HepG2 (cell line): ENCODE data around the gene AHCYL1. TPM values are rescaled to one million over a fixed set of nuclear protein-coding genes. Genes with fewer than 3 reads are reported as not detected.

Experiments
- ATAC-seq: fragments of 200-7000 bp; cut with Tn5 transposase; 3 replicates; pipeline ENCODE4 v1.9.1; 2020; ENCODE audit warnings: mild to moderate bottlenecking, moderate library complexity
- BruUV-seq: library from RNA; stranded (reverse); fragments of 400-500 nt; replicated peaks from 2 replicates; lab custom pipeline; 2021; lab: Mats Ljungman, UMichigan
- CTCF ChIA-PET: fragments of 300-600 bp; formaldehyde crosslinking; extraction: SDS; loops from one replicate; lab custom pipeline; 2021; ENCODE audit warnings: low total read pairs, inconsistent platforms, low intra/inter-chr PET ratio; lab: Yijun Ruan, JAX
- POLR2A ChIA-PET: fragments of 350-600 bp; sonication (Branson Sonifier 250); formaldehyde crosslinking; loops from one replicate; lab custom pipeline; 2020; ENCODE audit warnings: antibody characterized with exemption, inconsistent platforms; lab: Yijun Ruan, JAX
- DNase-seq: peaks from one replicate; pipeline ENCODE4 v3.0.0-alpha.2; 2015; ENCODE audit warnings: low spot score
- FAIRE-seq: peaks from 3 replicates; lab custom pipeline; 2011; peaks lifted over from hg19 to GRCh38; lab: Jason Lieb, UNC
- H2AFZ ChIP-seq: one replicate; pipeline ENCODE4 v1.6.1; 2011; ENCODE audit warnings: low read length, inconsistent platforms
- H3K27ac ChIP-seq: fragments of 300-600 bp; 3 replicates; pipeline ENCODE4 v1.8.0; 2011; ENCODE audit warnings: mixed run types, mild to moderate bottlenecking, mixed read lengths, low read length, inconsistent platforms; ENCODE audit not compliant: insufficient read depth; ENCODE audit errors: extremely low read length
- H3K27me3 ChIP-seq, 2 experiments: fragments of 200-600 bp in 1 of 2; 2 replicates in 1 of 2; 3 replicates in 1 of 2; pipeline versions ENCODE4 v1.6.0 to v1.8.0; 2011; ENCODE audit warnings: low read length in 2 of 2, mild to moderate bottlenecking in 2 of 2, moderate library complexity in 2 of 2, inconsistent platforms in 1 of 2; ENCODE audit not compliant: insufficient read depth in 2 of 2, control insufficient read depth in 1 of 2
- H3K36me3 ChIP-seq, 2 experiments: fragments of 200-600 bp in 1 of 2; replicated peaks in 1 of 2; 2 replicates in 1 of 2; 3 replicates in 1 of 2; pipeline versions ENCODE4 v1.5.1 to v1.8.0; 2011; ENCODE audit warnings: low read length in 2 of 2, inconsistent platforms in 1 of 2; ENCODE audit not compliant: insufficient read depth in 2 of 2, control insufficient read depth in 1 of 2
- H3K4me1 ChIP-seq: 2 replicates; pipeline ENCODE4 v1.5.1; 2012; ENCODE audit warnings: low read length, inconsistent platforms; ENCODE audit not compliant: insufficient read depth
- H3K4me2 ChIP-seq: 2 replicates; pipeline ENCODE4 v1.6.0; 2011; ENCODE audit warnings: low read depth, low read length, inconsistent platforms
- H3K4me3 ChIP-seq, 3 experiments: fragments of 200-600 bp in 1 of 3; sonication (generic), shearing (Covaris generic) in 1 of 3; replicated peaks in 1 of 3; 2 replicates each; pipeline ENCODE4 v1.5.1; 2011 to 2016; ENCODE audit warnings: low read length in 3 of 3, inconsistent platforms in 2 of 3, low read depth in 2 of 3, mild to moderate bottlenecking in 2 of 3, control low read depth in 1 of 3, mixed read lengths in 1 of 3; ENCODE audit not compliant: insufficient read depth in 1 of 3
- H3K79me2 ChIP-seq: one replicate; pipeline ENCODE4 v1.6.1; 2011; ENCODE audit warnings: low read length, inconsistent platforms; ENCODE audit not compliant: insufficient read depth
- H3K9ac ChIP-seq: 2 replicates; pipeline ENCODE4 v1.6.0; 2011; ENCODE audit warnings: mild to moderate bottlenecking, low read depth, low read length, inconsistent platforms; ENCODE audit not compliant: insufficient read depth
- H3K9me3 ChIP-seq: 2 replicates; pipeline ENCODE4 v1.5.1; 2012; ENCODE audit warnings: mild to moderate bottlenecking, low read length
- H4K20me1 ChIP-seq: 2 replicates; pipeline ENCODE4 v1.6.0; 2011; ENCODE audit warnings: inconsistent platforms, mild to moderate bottlenecking, low read length, moderate library complexity; ENCODE audit not compliant: insufficient read depth
- ASH2L ChIP-seq: fragments of 300-600, 200-600 bp; sonication (generic); IDR thresholded peaks from 2 replicates; pipeline ENCODE4 v1.7.0; 2017; ENCODE audit warnings: low read depth, mild to moderate bottlenecking, moderate library complexity, mixed read lengths, low read length; ENCODE audit not compliant: insufficient read length
- CBFB ChIP-seq: sonication (generic); formaldehyde crosslinking; IDR thresholded peaks from 2 replicates; pipeline ENCODE4 v1.4.0; 2020; ENCODE audit warnings: missing genetic modification reagents
- GPN1 ChIP-seq: sonication (generic); formaldehyde crosslinking; IDR thresholded peaks from 2 replicates; pipeline ENCODE4 v1.5.1; 2020; ENCODE audit warnings: missing genetic modification reagents, borderline replicate concordance
- KDM1A ChIP-seq: IDR thresholded peaks from 2 replicates; pipeline ENCODE4 v1.6.1; 2016; ENCODE audit warnings: missing compliant biosample characterization
- KDM2A ChIP-seq: sonication (generic); formaldehyde crosslinking; IDR thresholded peaks from 2 replicates; pipeline ENCODE4 v1.4.0; 2020; ENCODE audit warnings: low read depth, missing genetic modification reagents, borderline replicate concordance
- PAX8 ChIP-seq: sonication (generic); formaldehyde crosslinking; IDR thresholded peaks from 2 replicates; pipeline ENCODE4 v1.8.0; 2022; ENCODE audit warnings: mild to moderate bottlenecking, missing genetic modification reagents, borderline replicate concordance
- SMAD1 ChIP-seq: sonication (generic); formaldehyde crosslinking; IDR thresholded peaks from 2 replicates; pipeline ENCODE4 v1.4.0; 2020; ENCODE audit warnings: missing genetic modification reagents, low read depth, mild to moderate bottlenecking, borderline replicate concordance
- TAF1 ChIP-seq: sonication (generic); formaldehyde crosslinking; IDR thresholded peaks from 2 replicates; pipeline ENCODE4 v1.4.0; 2020; ENCODE audit warnings: missing genetic modification reagents
- TIGD3 ChIP-seq: sonication (generic); formaldehyde crosslinking; IDR thresholded peaks from 2 replicates; pipeline ENCODE4 v1.5.1; 2020; ENCODE audit warnings: mild to moderate bottlenecking, missing genetic modification reagents, borderline replicate concordance
- ZNF34 ChIP-seq: sonication (generic); formaldehyde crosslinking; IDR thresholded peaks from 2 replicates; pipeline ENCODE4 v1.4.0; 2020; ENCODE audit warnings: mild to moderate bottlenecking, missing genetic modification reagents, borderline replicate concordance
- ZNF382 ChIP-seq: sonication (generic); formaldehyde crosslinking; IDR thresholded peaks from 2 replicates; pipeline ENCODE4 v1.5.0; 2020; ENCODE audit warnings: missing genetic modification reagents, mild to moderate bottlenecking, borderline replicate concordance
- ZNF609 ChIP-seq: sonication (generic); formaldehyde crosslinking; IDR thresholded peaks from 2 replicates; pipeline ENCODE4 v1.4.0; 2020; ENCODE audit warnings: mild to moderate bottlenecking, missing genetic modification reagents, borderline replicate concordance
- ZNF652 ChIP-seq: IDR thresholded peaks from 2 replicates; pipeline ENCODE4 v1.6.1; 2016; ENCODE audit warnings: low read depth, borderline replicate concordance
- ZSCAN30 ChIP-seq: sonication (generic); formaldehyde crosslinking; IDR thresholded peaks from 2 replicates; pipeline ENCODE4 v1.5.0; 2020; ENCODE audit warnings: mild to moderate bottlenecking, missing genetic modification reagents
- WGBS: methylation state at CpG from one replicate; pipeline ENCODE4 v1.1.6; 2017; ENCODE audit warnings: low lambda C conversion rate; 5-methylcytosine and 5-hydroxymethylcytosine counted together
- in situ Hi-C: cut with HindIII; loops from 2 replicates; pipeline ENCODE4 v1.10.0; 2017; ENCODE audit warnings: low pct_unique_long_range_greater_than_20kb; ENCODE audit not compliant: extremely low pct_ligation_motif_present
- intact Hi-C: fragments of 100-400 bp; cut with micrococcal nuclease; formaldehyde crosslinking; loops from one replicate; pipeline ENCODE4 v1.10.0; 2022; ENCODE audit not compliant: unreplicated experiment
- polyA plus RNA-seq, 8 experiments: library from polyadenylated mRNA; depleted of rRNA in 3 of 8; stranded (reverse) in 7 of 8; unstranded in 1 of 8; fragments of >200 nt; fragmentation: Illumina TruSeq in 4 of 8; extraction: Trizol in 4 of 8; gene quantifications; 2 replicates each; pipeline versions ENCODE4 v1.2.1 to v1.2.3, GENCODE V29; 2011 to 2016; ENCODE audit warnings: low read depth in 4 of 8, missing spikeins in 1 of 8, mixed read lengths in 1 of 8; ENCODE audit not compliant: insufficient read depth in 1 of 8
- total RNA-seq, 5 experiments: library from RNA; depleted of rRNA; stranded (reverse); fragments of >200 nt; fragmentation: Illumina TruSeq; extraction: Trizol; gene quantifications; 2 replicates each; pipeline ENCODE4 v1.2.3, GENCODE V29; 2016; ENCODE audit warnings: low read depth in 1 of 5

Gene AHCYL1
- total and polyA plus RNA-seq, 2 of the 13 experiments (the other 11 are each of a cell fraction or from before 2014, with no cell fraction given), result 40.9 to 76.3 TPM

GRCh38 chr1:110019770-110020169 lies 35.2 kb downstream of the AHCYL1 start:
- peaks cover 29 to 92% of the 10 kb centered on the region in 2 experiments for H3K36me3 ChIP-seq
- intact Hi-C loops, result no loop called here
- TF ChIP-seq ZNF382 (CRISPR knock-in tag), result no peak
- TF ChIP-seq TAF1 (CRISPR knock-in tag), result no peak
- TF ChIP-seq SMAD1, result no peak
- TF ChIP-seq KDM2A (CRISPR knock-in tag), result no peak
- TF ChIP-seq ZNF652 (CRISPR knock-in tag), result no peak
- TF ChIP-seq PAX8 (CRISPR knock-in tag), result no peak
- no peak for TF ChIP-seq ASH2L
- TF ChIP-seq KDM1A (CRISPR knock-in tag), result no peak
- H3K9ac ChIP-seq, result no peak overlapping the region
- H4K20me1 ChIP-seq, result no peaks in the 10 kb centered on the region
- H3K27ac ChIP-seq, result no peak overlapping the region
- ATAC-seq (no peak), DNase-seq (no peak), FAIRE-seq (no peak)
- H2AFZ ChIP-seq, result no peak overlapping the region
- H3K4me3 ChIP-seq, result no peak overlapping the region
- no peaks in the 10 kb centered on the region for H3K9me3 ChIP-seq
- H3K4me2 ChIP-seq, result no peak overlapping the region
- H3K79me2 ChIP-seq, result no peaks in the 10 kb centered on the region
- WGBS, result 96% methylated on average over 1 of the region's 1 CpG
- no TSS peak for BruUV-seq
- in situ Hi-C loops, result no loop called here
- POLR2A ChIA-PET, result no interaction called here
- H3K4me1 ChIP-seq, result no peaks in the 10 kb centered on the region
- CTCF ChIA-PET, result no interaction called here
- no peaks in the 10 kb centered on the region for H3K27me3 ChIP-seq

- Histone ChIP-seq H3K36me3 (peaks cover 23 to 79% of the 10 kb centered on the region in 2 experiments), H3K4me2 (no peak overlapping the region), H3K9me3 (no peaks in the 10 kb centered on the region), H3K4me3 (no peak overlapping the region), H2AFZ (no peak overlapping the region), H3K27ac (no peak overlapping the region), H3K4me1 (no peaks in the 10 kb centered on the region), H4K20me1 (no peaks in the 10 kb centered on the region), H3K27me3 (no peaks in the 10 kb centered on the region), H3K9ac (no peak overlapping the region), H3K79me2 (no peaks in the 10 kb centered on the region)
- POLR2A ChIA-PET, result no interaction called here
- intact Hi-C loops, result no loop called here
- FAIRE-seq, result no peak
- 95% methylated on average over 3 of the region's 3 CpGs for WGBS
- no peak for ATAC-seq
- in situ Hi-C loops, result no loop called here
- DNase-seq, result no peak
- CTCF ChIA-PET, result no interaction called here
- no TSS peak for BruUV-seq
- TF ChIP-seq CBFB (no peak), TIGD3 (no peak), ZSCAN30 (no peak), ZNF34 (CRISPR knock-in tag) (no peak), ZNF609 (CRISPR knock-in tag) (no peak), GPN1 (CRISPR knock-in tag) (no peak)
Observed at GRCh38 chr1:110021285-110021684, 36.7 kb downstream of the AHCYL1 start.
